ENCODE data around the gene BCL2. TPM values are rescaled to one million over a fixed set of nuclear protein-coding genes. Genes with fewer than 3 reads are reported as not detected.

Gene BCL2
- total RNA-seq, 1 experiment from 2014 or later = 2.9 TPM

GRCh38 chr18:63346031-63346430, 26.5 kb upstream of the BCL2 start:
- intact Hi-C loops (cut with micrococcal nuclease; ENCODE audit: unreplicated experiment) = no loop called here
- H3K4me1 Mint-ChIP-seq (ENCODE audit: low read depth, unreplicated experiment) = peaks cover 7% of the 10 kb centered on the region
- no peak for TF ChIP-seq CTCF (IDR thresholded peaks at IDR 0.05; ENCODE audit: unreplicated experiment)
- H3K27ac Mint-ChIP-seq (ENCODE audit: unreplicated experiment) = no peak overlapping the region
- no peaks in the 10 kb centered on the region for H3K27me3 Mint-ChIP-seq (ENCODE audit: unreplicated experiment)
- CTCF ChIA-PET = no interaction called here
- no TSS peak for BruUV-seq (replicated peaks)
- H3K9me3 Mint-ChIP-seq (ENCODE audit: low read depth, unreplicated experiment) = no peaks in the 10 kb centered on the region
- DNase-seq = no peak
- peaks cover 36% of the 10 kb centered on the region for H3K36me3 Mint-ChIP-seq (ENCODE audit: insufficient read depth, unreplicated experiment)
- H3K4me3 Mint-ChIP-seq (ENCODE audit: low read depth, unreplicated experiment) = no peak overlapping the region

GRCh38 chr18:63344918-63345317, 25.3 kb upstream of the BCL2 start:
- peaks cover 7% of the 10 kb centered on the region for H3K4me1 Mint-ChIP-seq (ENCODE audit: low read depth, unreplicated experiment)
- no peak for DNase-seq
- CTCF ChIA-PET = no interaction called here

GRCh38 chr18:63344263-63344662, 24.7 kb upstream of the BCL2 start:
- Mint-ChIP-seq H3K27ac (ENCODE audit: unreplicated experiment) (no peak overlapping the region), H3K27me3 (ENCODE audit: unreplicated experiment) (no peaks in the 10 kb centered on the region), H3K36me3 (ENCODE audit: insufficient read depth, unreplicated experiment) (peaks cover 28% of the 10 kb centered on the region), H3K4me3 (ENCODE audit: low read depth, unreplicated experiment) (no peak overlapping the region), H3K4me1 (ENCODE audit: low read depth, unreplicated experiment) (peaks cover 7% of the 10 kb centered on the region), H3K9me3 (ENCODE audit: low read depth, unreplicated experiment) (no peaks in the 10 kb centered on the region)
- no TSS peak for BruUV-seq (replicated peaks)
- CTCF ChIA-PET = no interaction called here
- intact Hi-C loops (cut with micrococcal nuclease; ENCODE audit: unreplicated experiment) = loop anchor here (5.0 kb wide), 1 partner anchor 93 kb away; no protein-coding TSS in a partner anchor
- no peak for DNase-seq
- TF ChIP-seq CTCF (IDR thresholded peaks at IDR 0.05; ENCODE audit: unreplicated experiment) = no peak

More at GRCh38 chr18:63344918-63345317, 25.3 kb upstream of the BCL2 start:
- H3K4me3 Mint-ChIP-seq (ENCODE audit: low read depth, unreplicated experiment) = no peak overlapping the region
- TF ChIP-seq CTCF (IDR thresholded peaks at IDR 0.05; ENCODE audit: unreplicated experiment) = no peak
- no peaks in the 10 kb centered on the region for H3K27me3 Mint-ChIP-seq (ENCODE audit: unreplicated experiment)
- peaks cover 32% of the 10 kb centered on the region for H3K36me3 Mint-ChIP-seq (ENCODE audit: insufficient read depth, unreplicated experiment)
- no peaks in the 10 kb centered on the region for H3K9me3 Mint-ChIP-seq (ENCODE audit: low read depth, unreplicated experiment)
- H3K27ac Mint-ChIP-seq (ENCODE audit: unreplicated experiment) = no peak overlapping the region
- no TSS peak for BruUV-seq (replicated peaks)
- intact Hi-C loops (cut with micrococcal nuclease; ENCODE audit: unreplicated experiment) = loop anchor here (5.0 kb wide), 1 partner anchor 92 kb away; no protein-coding TSS in a partner anchor

GRCh38 chr18:63342206-63342605, 22.6 kb upstream of the BCL2 start:
- CTCF ChIA-PET = interaction anchor here (0.6 to 0.7 kb wide), 4 partner anchors 12 to 509 kb away, joined by 3 to 5 read pairs (median 4); no protein-coding TSS in a partner anchor
- no peak for TF ChIP-seq CTCF (IDR thresholded peaks at IDR 0.05; ENCODE audit: unreplicated experiment)
- Mint-ChIP-seq H3K27me3 (ENCODE audit: unreplicated experiment) (no peaks in the 10 kb centered on the region), H3K4me1 (ENCODE audit: low read depth, unreplicated experiment) (peaks cover 7% of the 10 kb centered on the region), H3K9me3 (ENCODE audit: low read depth, unreplicated experiment) (no peaks in the 10 kb centered on the region), H3K27ac (ENCODE audit: unreplicated experiment) (no peak overlapping the region), H3K4me3 (ENCODE audit: low read depth, unreplicated experiment) (no peak overlapping the region), H3K36me3 (ENCODE audit: insufficient read depth, unreplicated experiment) (peaks cover 34% of the 10 kb centered on the region)
- DNase-seq = no peak
- BruUV-seq (replicated peaks) = no TSS peak
- intact Hi-C loops (cut with micrococcal nuclease; ENCODE audit: unreplicated experiment) = loop anchor here (5.0 kb wide), 1 partner anchor 95 kb away; no protein-coding TSS in a partner anchor

All from Calu3 (cell line).